AG09309 (cell line): Measurements from ENCODE around the gene FYB1.
"Not testable (repeated sequence)": the region's sequence is repeated elsewhere in the genome, so short reads cannot be mapped to it uniquely, and the experiment has no call there.

Source experiments
- DNase-seq: peaks from one replicate; pipeline ENCODE4 v3.0.0-alpha.2; 2010; ENCODE audit warnings: low read depth
- H3K4me3 ChIP-seq: 2 replicates; pipeline ENCODE4 v1.5.1; 2011; ENCODE audit warnings: mild to moderate bottlenecking, low read depth, low read length, moderate library complexity; ENCODE audit not compliant: control insufficient read depth
- TF ChIP-seq, protein P1 (sequence below): IDR thresholded peaks from 2 replicates; pipeline ENCODE4 v1.5.1; 2011; ENCODE audit warnings: mild to moderate bottlenecking, low read depth, low read length, inconsistent platforms; ENCODE audit not compliant: insufficient read depth, control insufficient read depth; ENCODE audit errors: missing control alignments

The FYB1 gene

DNA sequence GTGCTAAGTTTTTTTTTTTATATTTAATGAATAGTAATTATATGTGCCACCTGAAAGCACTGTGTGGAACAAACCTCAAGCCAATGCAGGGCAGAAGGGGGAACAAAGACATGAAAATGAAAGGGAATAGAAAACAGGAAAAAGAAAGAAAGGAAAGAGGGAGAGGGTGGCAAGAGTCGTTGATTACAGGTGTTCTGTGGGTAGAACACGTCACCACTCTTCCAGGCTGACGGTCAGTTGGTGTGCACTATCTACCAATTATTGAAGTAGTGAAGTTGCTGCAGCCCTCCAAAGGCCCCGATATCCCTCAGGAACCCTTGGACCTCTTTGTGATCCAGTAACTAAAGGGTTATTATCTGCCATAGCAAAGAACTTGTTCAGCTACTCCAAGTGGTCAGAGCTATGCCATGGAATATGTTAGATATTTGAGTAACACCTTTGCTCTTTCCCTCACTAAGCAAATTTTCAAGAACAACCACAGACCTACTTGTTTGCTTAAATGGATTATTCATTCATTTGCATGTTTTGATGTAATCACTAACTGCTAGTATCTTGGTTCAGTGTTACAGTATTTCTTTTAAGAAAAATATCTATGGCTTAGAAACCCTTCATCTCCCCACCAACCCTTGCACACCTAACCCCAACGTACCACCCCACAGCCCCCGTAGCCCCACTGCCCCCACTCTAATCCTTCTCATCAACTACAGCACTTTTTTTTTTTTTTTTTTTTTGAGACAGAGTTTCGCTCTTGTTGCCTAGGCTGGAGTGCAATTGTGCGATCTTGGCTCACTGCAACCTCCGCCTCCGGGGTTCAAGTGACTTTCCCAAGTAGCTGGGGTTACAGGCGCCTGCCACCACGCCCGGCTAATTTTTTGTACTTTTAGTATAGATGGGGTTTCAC is 31.3 kb downstream of the FYB1 start:
- H3K4me3 ChIP-seq: no peak overlapping the region
- TF ChIP-seq, protein P1, sequence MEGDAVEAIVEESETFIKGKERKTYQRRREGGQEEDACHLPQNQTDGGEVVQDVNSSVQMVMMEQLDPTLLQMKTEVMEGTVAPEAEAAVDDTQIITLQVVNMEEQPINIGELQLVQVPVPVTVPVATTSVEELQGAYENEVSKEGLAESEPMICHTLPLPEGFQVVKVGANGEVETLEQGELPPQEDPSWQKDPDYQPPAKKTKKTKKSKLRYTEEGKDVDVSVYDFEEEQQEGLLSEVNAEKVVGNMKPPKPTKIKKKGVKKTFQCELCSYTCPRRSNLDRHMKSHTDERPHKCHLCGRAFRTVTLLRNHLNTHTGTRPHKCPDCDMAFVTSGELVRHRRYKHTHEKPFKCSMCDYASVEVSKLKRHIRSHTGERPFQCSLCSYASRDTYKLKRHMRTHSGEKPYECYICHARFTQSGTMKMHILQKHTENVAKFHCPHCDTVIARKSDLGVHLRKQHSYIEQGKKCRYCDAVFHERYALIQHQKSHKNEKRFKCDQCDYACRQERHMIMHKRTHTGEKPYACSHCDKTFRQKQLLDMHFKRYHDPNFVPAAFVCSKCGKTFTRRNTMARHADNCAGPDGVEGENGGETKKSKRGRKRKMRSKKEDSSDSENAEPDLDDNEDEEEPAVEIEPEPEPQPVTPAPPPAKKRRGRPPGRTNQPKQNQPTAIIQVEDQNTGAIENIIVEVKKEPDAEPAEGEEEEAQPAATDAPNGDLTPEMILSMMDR: no peak
- no peak for DNase-seq

DNA sequence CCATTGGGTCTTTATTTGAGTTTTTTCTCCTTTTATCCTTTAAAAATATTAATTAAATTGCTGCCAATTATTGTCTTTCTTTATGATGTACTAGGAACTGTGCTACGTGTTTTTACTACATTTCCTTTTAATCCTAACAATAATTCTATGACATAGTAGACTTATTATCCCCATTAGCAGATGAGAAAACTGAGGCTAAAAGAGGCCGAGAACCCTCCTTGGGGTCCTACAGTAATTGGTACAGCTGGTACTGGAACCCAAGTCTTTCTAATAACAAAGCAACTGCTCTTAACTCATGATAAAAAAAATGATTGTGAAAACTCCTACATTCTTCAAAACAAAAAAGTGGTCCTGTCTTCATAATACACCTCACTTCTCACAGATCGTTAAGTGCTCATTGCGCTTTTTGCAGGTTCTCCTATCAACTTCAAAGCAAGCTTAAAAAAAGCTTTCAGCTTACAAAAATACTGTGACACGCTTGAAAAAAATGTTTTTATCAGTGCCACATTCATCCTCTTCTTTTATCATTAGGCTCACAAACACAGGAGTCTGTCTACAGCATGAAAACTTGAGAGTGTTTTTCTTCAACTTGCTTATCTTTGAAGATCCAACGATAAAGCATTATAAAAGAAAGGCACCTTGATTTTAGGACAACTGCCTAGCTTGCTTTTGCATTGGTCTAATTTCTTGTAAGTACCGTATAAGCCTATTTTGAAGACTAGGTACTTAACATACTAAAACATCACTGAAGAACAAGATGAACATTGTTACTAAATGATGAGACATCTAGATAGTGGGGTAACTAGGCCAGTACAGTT is 32.4 kb downstream of the FYB1 start:
- TF ChIP-seq, protein P1: no peak
- no peak for DNase-seq
- no peak overlapping the region for H3K4me3 ChIP-seq

DNA sequence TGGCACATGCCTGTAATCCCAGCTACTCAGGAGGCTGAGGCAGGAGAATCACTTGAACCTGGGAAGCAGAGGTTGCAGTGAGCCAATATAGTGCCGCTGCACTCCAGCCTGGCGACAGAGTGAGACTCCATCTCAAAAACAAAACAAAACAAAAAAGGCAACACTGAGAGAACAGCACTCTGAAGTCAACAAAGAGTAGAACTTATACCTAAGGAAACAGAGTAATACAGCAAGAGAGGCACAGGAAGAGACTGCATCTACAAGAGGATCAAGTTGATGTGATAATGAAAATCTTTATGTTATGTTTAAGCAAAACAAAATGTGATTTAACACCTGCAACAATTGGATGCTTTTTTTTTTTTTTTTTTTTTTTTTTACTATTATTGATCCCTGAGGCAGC is 33.1 kb downstream of the FYB1 start:
- TF ChIP-seq, protein P1: no peak
- no peak for DNase-seq
- no peak overlapping the region for H3K4me3 ChIP-seq

DNA sequence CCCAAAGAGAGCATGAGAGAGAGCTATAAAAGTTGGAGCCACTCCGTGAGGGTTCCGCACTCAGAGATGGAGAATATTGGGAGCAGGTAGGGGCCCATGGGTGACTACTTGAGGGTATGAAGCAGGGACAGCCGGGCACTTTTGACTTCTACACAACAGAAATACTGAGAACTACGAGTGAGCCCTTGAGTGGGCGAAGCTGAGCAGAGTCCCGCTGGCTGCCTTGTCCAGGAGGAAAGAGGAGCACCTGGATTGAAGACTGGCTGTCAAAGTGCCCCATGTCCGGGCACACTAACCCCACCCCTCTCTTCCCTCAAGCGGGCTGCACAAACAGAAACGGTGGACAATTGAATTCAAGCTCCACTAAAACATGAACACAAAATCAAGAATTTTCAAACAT is 33.6 kb downstream of the FYB1 start:
- TF ChIP-seq, protein P1: no peak
- no peak for DNase-seq
- no peak overlapping the region for H3K4me3 ChIP-seq

DNA sequence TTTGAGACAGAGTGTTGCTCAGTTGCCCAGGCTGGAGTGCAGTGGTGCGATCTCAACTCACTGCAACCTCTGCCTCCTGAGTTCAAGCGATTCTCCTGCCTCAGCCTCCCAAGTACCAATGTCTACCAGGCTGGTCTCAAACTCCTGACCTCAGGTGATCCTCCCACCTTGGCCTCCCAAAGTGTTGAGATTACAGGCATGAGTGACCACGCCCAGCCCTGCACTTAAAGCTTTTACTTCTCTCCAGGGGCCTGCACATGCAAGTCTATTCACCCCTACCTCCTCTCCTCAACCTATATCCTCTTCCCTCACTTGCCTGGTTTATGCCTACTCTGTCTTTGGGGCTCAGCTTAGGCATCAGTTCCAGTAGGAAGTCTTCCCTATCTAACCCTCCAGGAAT is 39.8 kb downstream of the FYB1 start:
- H3K4me3 ChIP-seq, DNase-seq: not testable (repeated sequence)

DNA sequence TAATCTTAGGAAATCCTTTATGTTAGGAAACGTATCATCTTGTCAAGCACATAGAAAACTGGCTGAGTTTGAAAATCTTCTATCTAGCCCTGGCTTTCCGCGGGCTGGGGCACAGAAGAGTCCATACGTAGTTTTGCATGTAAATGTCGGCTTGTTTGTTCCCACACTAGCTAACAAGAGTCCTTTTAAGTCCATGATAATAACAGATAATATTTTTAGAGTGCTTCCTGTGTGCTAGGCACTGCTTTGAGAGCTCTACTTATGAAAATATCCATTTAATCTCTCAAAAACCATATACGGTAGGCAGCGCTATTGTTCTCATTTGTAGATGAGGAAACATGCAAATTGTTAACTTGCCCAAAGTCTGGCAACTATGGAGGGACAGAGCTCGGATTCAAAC is 40.5 kb downstream of the FYB1 start:
- no peak overlapping the region for H3K4me3 ChIP-seq
- DNase-seq: no peak
- TF ChIP-seq, protein P1: no peak

DNA sequence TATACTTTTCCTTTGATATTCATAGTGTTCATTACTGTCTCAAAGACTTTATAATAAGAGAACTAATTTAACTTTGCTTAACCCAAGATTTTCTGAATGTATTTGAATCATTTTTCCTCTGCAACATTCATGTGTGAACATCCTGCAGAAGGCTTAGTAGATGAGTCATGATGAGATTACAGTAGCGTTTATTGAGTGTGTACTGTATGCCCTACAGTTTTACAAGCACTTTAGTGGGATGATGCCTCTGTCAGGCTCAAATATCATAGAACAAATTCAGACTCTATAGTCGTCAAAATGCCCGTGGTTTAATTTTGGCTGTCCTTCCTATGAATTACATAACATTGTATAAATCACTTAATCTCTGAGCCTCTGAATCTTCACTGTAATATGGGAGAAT is 41.2 kb downstream of the FYB1 start:
- no peak overlapping the region for H3K4me3 ChIP-seq
- DNase-seq: peak; percentile 98
- TF ChIP-seq, protein P1: no peak
